OCI-M2 (cell line): Measurements from ENCODE around the gene RXYLT1.

ENCODE experiments used
- DNase-seq: peaks from one replicate; lab custom pipeline; 2025; ENCODE audit not compliant: unreplicated experiment; lab: John Stamatoyannopoulos, UW

The RXYLT1 gene

GRCh38 chr12:63795944-63796343 lies 16.2 kb downstream of the RXYLT1 start:
- DNase-seq: no peak

DNA sequence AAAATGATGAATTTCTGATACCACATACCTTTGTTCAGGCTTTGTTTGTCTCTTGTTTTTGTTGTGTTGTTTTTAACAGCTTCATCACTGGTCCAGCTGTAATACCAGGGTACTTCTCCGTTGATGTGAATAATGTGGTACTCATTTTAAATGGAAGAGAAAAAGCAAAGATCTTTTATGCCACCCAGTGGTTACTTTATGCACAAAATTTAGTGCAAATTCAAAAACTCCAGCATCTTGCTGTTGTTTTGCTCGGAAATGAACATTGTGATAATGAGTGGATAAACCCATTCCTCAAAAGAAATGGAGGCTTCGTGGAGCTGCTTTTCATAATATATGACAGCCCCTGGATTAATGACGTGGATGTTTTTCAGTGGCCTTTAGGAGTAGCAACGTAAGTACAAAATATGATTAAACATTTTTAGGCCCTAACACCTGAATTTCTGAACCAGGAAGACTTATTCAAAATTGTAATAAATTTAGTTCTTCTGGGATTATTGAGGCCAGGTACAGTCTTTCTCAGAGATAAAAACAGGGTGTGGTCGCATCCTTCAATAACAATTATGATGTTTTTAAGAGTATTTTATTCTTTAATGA lies 22.4 kb downstream of the RXYLT1 start:
- DNase-seq: no peak

DNA sequence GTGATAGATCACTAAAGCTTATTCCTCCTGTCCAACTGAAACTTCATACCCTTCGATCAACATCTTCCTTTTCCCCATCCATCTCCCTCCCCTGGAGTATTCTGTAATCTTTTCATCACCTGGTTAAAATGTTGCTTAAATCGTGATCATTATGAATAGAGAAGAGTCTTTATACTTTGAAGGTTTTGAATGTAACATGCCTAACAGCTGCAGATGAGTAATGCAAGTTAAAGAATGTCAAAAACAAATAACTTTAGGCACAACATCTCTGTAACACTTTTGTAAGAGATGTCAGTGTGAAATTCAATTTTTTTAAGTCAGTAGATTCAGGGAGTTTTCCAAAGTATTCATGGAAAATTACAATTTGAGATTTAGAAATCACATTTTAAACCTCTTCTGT lies 25.0 kb downstream of the RXYLT1 start:
- no peak for DNase-seq

DNA sequence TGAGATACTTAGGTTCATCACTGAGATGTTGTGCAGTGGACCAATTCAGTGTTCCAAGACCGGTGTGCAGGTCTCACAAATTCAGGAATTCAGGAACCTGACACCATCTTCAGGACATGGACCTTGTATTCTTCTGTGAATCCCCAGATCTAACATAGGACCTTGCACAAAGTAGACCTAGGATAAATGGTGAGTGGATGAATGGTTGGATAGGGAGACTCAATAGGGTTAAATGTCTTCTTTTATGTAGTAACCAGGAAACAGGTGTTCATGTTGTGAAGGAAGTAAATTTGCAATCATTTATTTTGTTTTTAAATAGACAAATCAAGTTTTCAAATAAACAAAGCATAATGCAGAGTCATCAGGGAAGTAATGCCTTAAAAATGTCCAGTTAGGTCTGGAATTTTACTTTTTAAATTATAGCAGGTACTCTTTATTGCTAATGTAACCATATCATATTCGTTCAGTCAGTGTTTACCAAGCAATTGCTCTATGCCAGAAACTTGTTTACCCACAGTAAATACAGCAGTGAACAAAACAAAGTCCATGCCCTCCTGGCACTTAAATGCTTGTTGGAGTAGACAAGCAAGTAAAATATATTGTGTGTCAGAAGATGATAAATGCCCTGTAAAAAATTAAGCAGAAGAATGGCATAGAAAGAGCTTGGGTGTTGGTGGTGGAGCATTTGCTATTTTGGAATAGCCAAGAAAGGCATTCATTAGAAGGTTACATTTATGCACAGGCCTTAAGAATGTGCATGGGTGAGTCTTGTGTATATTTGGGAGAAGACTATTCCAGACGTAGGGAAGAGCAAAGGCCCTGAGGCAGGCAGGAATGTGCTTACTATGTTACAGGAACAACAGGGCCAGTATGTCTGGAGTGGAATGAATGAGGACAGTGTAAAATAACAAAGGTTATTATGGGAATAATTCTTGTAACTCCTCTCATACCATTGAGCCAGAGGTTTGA lies 26.3 kb downstream of the RXYLT1 start:
- no peak for DNase-seq

- DNase-seq: no peak
These were observed 28.9 kb downstream of the RXYLT1 start for GRCh38 chr12:63808631-63809030.

GRCh38 chr12:63809566-63809965 lies 29.9 kb downstream of the RXYLT1 start:
- no peak for DNase-seq

GRCh38 chr12:63811334-63811733 lies 31.6 kb downstream of the RXYLT1 start:
- no peak for DNase-seq

- DNase-seq: no peak
These were observed 32.0 kb downstream of the RXYLT1 start for GRCh38 chr12:63811755-63812154.

- no peak for DNase-seq
These were observed 34.5 kb downstream of the RXYLT1 start for GRCh38 chr12:63814146-63814772.

- no peak for DNase-seq
These were observed 35.8 kb downstream of the RXYLT1 start for GRCh38 chr12:63815482-63815852.

DNA sequence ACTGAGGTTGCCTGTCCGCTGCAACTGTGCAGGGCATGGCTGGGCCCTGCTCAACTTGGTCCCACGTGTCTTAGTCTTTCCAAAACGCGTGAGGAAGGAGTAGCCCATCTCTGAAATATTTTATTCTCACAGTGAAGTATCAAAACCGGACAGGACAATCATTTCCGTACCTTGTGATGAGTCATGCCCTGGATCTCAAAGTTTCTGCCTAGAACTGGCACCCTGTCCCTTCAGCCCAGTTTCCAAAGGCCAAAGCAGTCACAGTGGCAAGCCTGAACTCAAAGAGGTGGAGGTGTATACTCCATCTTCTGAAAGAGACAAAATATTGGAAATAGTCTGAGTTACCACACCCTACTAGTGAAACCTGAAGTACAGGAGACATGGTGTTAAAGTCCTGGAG lies 36.3 kb downstream of the RXYLT1 start:
- DNase-seq: no peak

DNA sequence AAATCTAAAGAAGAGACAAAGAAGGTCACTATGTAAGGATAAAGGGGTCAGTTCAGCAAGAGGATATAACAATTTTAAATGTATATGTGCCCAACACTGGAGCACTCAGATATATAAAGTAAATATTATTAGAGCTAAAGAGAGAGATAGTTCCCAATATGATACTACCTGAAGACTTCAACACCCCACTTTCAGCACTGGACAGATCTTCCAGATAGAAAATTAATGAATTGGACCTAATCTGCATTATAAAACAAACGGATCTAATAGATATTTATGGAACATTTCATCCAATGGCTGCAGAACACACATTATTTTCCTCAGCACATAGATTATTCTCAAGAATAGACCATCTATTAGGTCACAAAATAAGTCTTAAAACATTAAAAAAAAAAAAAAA lies 40.7 kb downstream of the RXYLT1 start:
- no peak for DNase-seq

DNA sequence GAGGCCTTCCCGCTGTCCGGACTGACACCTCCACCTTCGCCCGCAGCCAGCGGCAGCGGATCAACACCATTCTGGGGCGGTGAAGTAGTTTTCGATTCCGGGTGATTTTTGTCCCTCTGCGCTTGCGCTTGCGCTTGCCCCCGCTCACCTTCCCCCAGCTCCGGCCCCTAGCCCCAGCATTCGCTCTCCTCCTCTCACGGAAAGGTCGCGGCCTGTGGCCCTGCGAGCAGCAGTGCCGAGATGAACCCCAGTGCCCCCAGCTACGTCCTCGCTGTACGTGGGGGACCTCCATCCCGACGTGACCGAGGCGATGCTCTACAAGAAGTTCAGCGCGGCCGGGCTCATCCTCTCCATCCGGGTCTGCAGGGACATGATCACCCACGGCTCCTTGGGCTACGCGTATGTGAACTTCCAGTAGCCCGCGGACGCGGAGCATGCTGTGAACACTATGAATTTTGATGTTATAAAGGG lies 42.1 kb downstream of the RXYLT1 start:
- DNase-seq: no peak

GRCh38 chr12:63822352-63822751 lies 42.6 kb downstream of the RXYLT1 start:
- DNase-seq: no peak

GRCh38 chr12:63823040-63823439 lies 43.3 kb downstream of the RXYLT1 start:
- no peak for DNase-seq

- DNase-seq: no peak
These were observed 46.4 kb downstream of the RXYLT1 start for GRCh38 chr12:63826006-63826585.

DNA sequence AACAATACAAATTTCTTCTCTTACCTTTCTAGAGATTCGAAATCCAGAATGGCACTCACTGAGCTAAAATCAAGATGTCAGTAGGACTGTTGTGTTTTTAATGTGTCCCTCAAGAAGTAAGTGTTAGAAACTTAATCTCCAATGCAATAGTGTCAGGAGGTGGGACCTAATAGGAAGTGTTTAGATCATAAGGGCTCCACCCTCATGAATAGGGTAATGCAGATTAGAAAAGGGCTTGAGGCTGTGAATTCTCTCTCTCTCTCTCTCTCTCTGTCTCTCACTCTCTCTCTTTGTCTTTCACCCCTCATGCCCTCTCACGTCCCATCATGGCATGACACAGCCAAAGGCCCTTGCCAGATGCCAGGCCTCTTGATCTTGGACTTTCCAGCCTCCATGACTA lies 49.2 kb downstream of the RXYLT1 start:
- no peak for DNase-seq

DNA sequence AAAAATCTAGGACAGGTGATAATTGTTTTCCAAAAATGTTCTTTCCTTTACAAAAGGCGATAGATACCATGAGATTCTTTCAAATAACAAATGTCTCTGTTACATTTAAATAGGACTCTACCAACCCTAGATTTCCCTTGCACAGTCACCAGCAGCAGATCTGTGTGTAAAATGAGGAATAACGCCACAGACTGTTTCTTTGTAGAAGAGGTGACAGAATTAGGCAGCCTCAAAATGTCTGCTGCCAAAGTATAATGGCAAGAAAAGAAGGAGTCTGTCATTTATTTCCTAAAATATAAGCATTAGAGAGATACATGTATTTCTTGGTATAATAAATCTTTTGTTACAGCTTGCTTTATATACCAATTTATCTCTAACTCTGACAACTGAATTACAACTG lies 56.3 kb downstream of the RXYLT1 start:
- DNase-seq: no peak

- DNase-seq: no peak
These were observed 57.2 kb downstream of the RXYLT1 start for GRCh38 chr12:63836936-63837335.

DNA sequence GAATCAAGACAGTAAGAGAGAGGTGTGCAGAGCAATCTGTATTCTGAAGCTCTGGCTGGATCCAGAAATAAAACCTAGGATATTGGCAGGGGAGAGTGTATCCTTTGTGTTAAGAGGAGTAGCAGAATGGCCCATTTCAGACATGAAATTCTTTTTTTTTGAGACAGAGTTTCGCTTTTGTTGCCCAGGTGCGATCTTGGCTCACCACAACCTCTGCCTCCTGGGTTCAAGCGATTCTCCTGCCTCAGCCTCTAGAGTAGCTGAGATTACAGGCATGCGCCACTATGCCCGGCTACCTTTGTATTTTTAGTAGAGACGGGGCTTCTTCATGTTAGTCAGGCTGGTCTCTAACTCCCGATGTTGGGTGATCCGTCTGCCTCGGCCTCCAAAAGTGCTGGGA lies 58.7 kb downstream of the RXYLT1 start:
- DNase-seq: no peak

DNA sequence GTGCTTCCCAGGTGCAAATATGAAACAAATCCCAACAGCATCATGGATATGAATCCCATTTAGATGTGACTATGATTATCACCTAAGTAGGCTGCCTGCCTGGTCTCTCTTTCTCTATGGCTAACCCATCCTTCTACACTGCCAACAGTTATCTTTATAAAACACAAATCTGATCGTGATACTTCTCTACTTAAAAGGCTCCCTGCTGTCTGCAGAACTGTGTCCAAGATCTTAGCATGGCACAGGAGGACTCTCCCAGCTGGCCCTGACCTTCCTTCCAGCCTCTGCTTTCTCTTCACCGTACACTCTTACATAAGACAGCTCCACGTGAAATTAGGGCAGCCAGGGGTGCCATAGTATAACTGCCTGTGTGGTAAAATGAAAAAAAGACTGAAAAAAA lies 61.3 kb downstream of the RXYLT1 start:
- DNase-seq: no peak

- no peak for DNase-seq
These were observed 61.9 kb downstream of the RXYLT1 start for GRCh38 chr12:63841571-63841970.
